Measurements from ENCODE around the gene RPS6KA4.

- TF ChIP-seq CTCF (conservative IDR thresholded peaks at IDR 0.05; ENCODE audit: low read depth, low read length), result no peak
- no peak for TF ChIP-seq EZH2 (IDR thresholded peaks at IDR 0.05; ENCODE audit: borderline replicate concordance, low read depth, low read length, poor library complexity, severe bottlenecking)
Observed at GRCh38 chr11:64327993-64328392, 31.0 kb upstream of the RPS6KA4 start.

Data from A673 (cell line).